ENCODE measurements around the gene RARB.

Gene RARB

GRCh38 chr3:25427942-25428788 lies at the start of gene RARB:
Gene RARB, plus strand, starts transcription at chr3:25428263. Its CDS starts 469 bp downstream, at chr3:25428732.
- peaks cover 3 to 21% of the 10 kb centered on the region in 2 donors for H3K27me3 ChIP-seq (ENCODE audit: control insufficient read depth in 1 of 2, insufficient read depth in 2 of 2, low read length in 2 of 2)
- H3K4me3 ChIP-seq (ENCODE audit: low read depth in 1 of 2, low read length in 2 of 2) = peak within 1 kb of the TSS; percentile 61 to 70
- H3K9ac ChIP-seq (ENCODE audit: low read depth in 1 of 2, low read length in 2 of 2) = peak within 1 kb of the TSS; percentile 2 to 59
- H3K4me1 ChIP-seq (ENCODE audit: control insufficient read depth in 1 of 2, insufficient read depth in 2 of 2, low read length in 2 of 2) = peaks cover 0 to 25% of the 10 kb centered on the region in 2 donors
- H3K27ac ChIP-seq (ENCODE audit: low read depth, low read length) = peak within 1 kb of the TSS; percentile 64
- no peaks in the 10 kb centered on the region for H3K36me3 ChIP-seq (ENCODE audit: control insufficient read depth in 1 of 2, insufficient read depth in 2 of 2, low read length in 2 of 2)
- H3K9me3 ChIP-seq (ENCODE audit: control insufficient read depth in 1 of 2, low read length in 2 of 2) = no peaks in the 10 kb centered on the region

GRCh38 chr3:25378786-25379311 lies 49.2 kb upstream of the RARB start:
- no peaks in the 10 kb centered on the region for H3K27me3 ChIP-seq (ENCODE audit: control insufficient read depth in 1 of 2, insufficient read depth in 2 of 2, low read length in 2 of 2)
- H3K4me1 ChIP-seq (ENCODE audit: control insufficient read depth in 1 of 2, insufficient read depth in 2 of 2, low read length in 2 of 2) = no peaks in the 10 kb centered on the region
- H3K9ac ChIP-seq (ENCODE audit: low read depth in 1 of 2, low read length in 2 of 2) = no peak overlapping the region
- H3K27ac ChIP-seq (ENCODE audit: low read depth, low read length) = no peak overlapping the region
- H3K9me3 ChIP-seq (ENCODE audit: control insufficient read depth in 1 of 2, low read length in 2 of 2) = no peaks in the 10 kb centered on the region
- H3K4me3 ChIP-seq (ENCODE audit: low read depth in 1 of 2, low read length in 2 of 2) = no peak overlapping the region
- H3K36me3 ChIP-seq (ENCODE audit: control insufficient read depth in 1 of 2, insufficient read depth in 2 of 2, low read length in 2 of 2) = no peaks in the 10 kb centered on the region

- Histone ChIP-seq H3K9ac (ENCODE audit: low read depth in 1 of 2, low read length in 2 of 2) (no peak overlapping the region), H3K27ac (ENCODE audit: low read depth, low read length) (no peak overlapping the region), H3K36me3 (ENCODE audit: control insufficient read depth in 1 of 2, insufficient read depth in 2 of 2, low read length in 2 of 2) (no peaks in the 10 kb centered on the region), H3K27me3 (ENCODE audit: control insufficient read depth in 1 of 2, insufficient read depth in 2 of 2, low read length in 2 of 2) (no peaks in the 10 kb centered on the region), H3K9me3 (ENCODE audit: control insufficient read depth in 1 of 2, low read length in 2 of 2) (no peaks in the 10 kb centered on the region), H3K4me3 (ENCODE audit: low read depth in 1 of 2, low read length in 2 of 2) (no peak overlapping the region), H3K4me1 (ENCODE audit: control insufficient read depth in 1 of 2, insufficient read depth in 2 of 2, low read length in 2 of 2) (no peaks in the 10 kb centered on the region)
These were observed 47.8 kb upstream of the RARB start for GRCh38 chr3:25380222-25380739.

GRCh38 chr3:25381083-25381482 lies 47.0 kb upstream of the RARB start:
- Histone ChIP-seq H3K4me3 (ENCODE audit: low read depth in 1 of 2, low read length in 2 of 2) (no peak overlapping the region), H3K27ac (ENCODE audit: low read depth, low read length) (no peak overlapping the region), H3K9ac (ENCODE audit: low read depth in 1 of 2, low read length in 2 of 2) (no peak overlapping the region), H3K9me3 (ENCODE audit: control insufficient read depth in 1 of 2, low read length in 2 of 2) (no peaks in the 10 kb centered on the region), H3K36me3 (ENCODE audit: control insufficient read depth in 1 of 2, insufficient read depth in 2 of 2, low read length in 2 of 2) (no peaks in the 10 kb centered on the region), H3K27me3 (ENCODE audit: control insufficient read depth in 1 of 2, insufficient read depth in 2 of 2, low read length in 2 of 2) (no peaks in the 10 kb centered on the region), H3K4me1 (ENCODE audit: control insufficient read depth in 1 of 2, insufficient read depth in 2 of 2, low read length in 2 of 2) (no peaks in the 10 kb centered on the region)

- no peak overlapping the region for H3K27ac ChIP-seq (ENCODE audit: low read depth, low read length)
- no peaks in the 10 kb centered on the region for H3K9me3 ChIP-seq (ENCODE audit: control insufficient read depth in 1 of 2, low read length in 2 of 2)
- no peak overlapping the region for H3K9ac ChIP-seq (ENCODE audit: low read depth in 1 of 2, low read length in 2 of 2)
- no peaks in the 10 kb centered on the region for H3K36me3 ChIP-seq (ENCODE audit: control insufficient read depth in 1 of 2, insufficient read depth in 2 of 2, low read length in 2 of 2)
- no peaks in the 10 kb centered on the region for H3K27me3 ChIP-seq (ENCODE audit: control insufficient read depth in 1 of 2, insufficient read depth in 2 of 2, low read length in 2 of 2)
- no peak overlapping the region for H3K4me3 ChIP-seq (ENCODE audit: low read depth in 1 of 2, low read length in 2 of 2)
- H3K4me1 ChIP-seq (ENCODE audit: control insufficient read depth in 1 of 2, insufficient read depth in 2 of 2, low read length in 2 of 2) = no peaks in the 10 kb centered on the region
These were observed 43.6 kb upstream of the RARB start for GRCh38 chr3:25384471-25384870.

GRCh38 chr3:25385807-25386460 lies 42.1 kb upstream of the RARB start:
- H3K4me3 ChIP-seq (ENCODE audit: low read depth in 1 of 2, low read length in 2 of 2) = no peak overlapping the region
- no peak overlapping the region for H3K9ac ChIP-seq (ENCODE audit: low read depth in 1 of 2, low read length in 2 of 2)
- no peaks in the 10 kb centered on the region for H3K27me3 ChIP-seq (ENCODE audit: control insufficient read depth in 1 of 2, insufficient read depth in 2 of 2, low read length in 2 of 2)
- H3K9me3 ChIP-seq (ENCODE audit: control insufficient read depth in 1 of 2, low read length in 2 of 2) = no peaks in the 10 kb centered on the region
- H3K4me1 ChIP-seq (ENCODE audit: control insufficient read depth in 1 of 2, insufficient read depth in 2 of 2, low read length in 2 of 2) = no peaks in the 10 kb centered on the region
- H3K36me3 ChIP-seq (ENCODE audit: control insufficient read depth in 1 of 2, insufficient read depth in 2 of 2, low read length in 2 of 2) = no peaks in the 10 kb centered on the region
- H3K27ac ChIP-seq (ENCODE audit: low read depth, low read length) = no peak overlapping the region

GRCh38 chr3:25386686-25387255 lies 41.3 kb upstream of the RARB start:
- Histone ChIP-seq H3K27me3 (ENCODE audit: control insufficient read depth in 1 of 2, insufficient read depth in 2 of 2, low read length in 2 of 2) (no peaks in the 10 kb centered on the region), H3K4me1 (ENCODE audit: control insufficient read depth in 1 of 2, insufficient read depth in 2 of 2, low read length in 2 of 2) (no peaks in the 10 kb centered on the region), H3K27ac (ENCODE audit: low read depth, low read length) (no peak overlapping the region), H3K9ac (ENCODE audit: low read depth in 1 of 2, low read length in 2 of 2) (no peak overlapping the region), H3K36me3 (ENCODE audit: control insufficient read depth in 1 of 2, insufficient read depth in 2 of 2, low read length in 2 of 2) (no peaks in the 10 kb centered on the region), H3K9me3 (ENCODE audit: control insufficient read depth in 1 of 2, low read length in 2 of 2) (no peaks in the 10 kb centered on the region), H3K4me3 (ENCODE audit: low read depth in 1 of 2, low read length in 2 of 2) (no peak overlapping the region)

- Histone ChIP-seq H3K27me3 (ENCODE audit: control insufficient read depth in 1 of 2, insufficient read depth in 2 of 2, low read length in 2 of 2) (no peaks in the 10 kb centered on the region), H3K4me1 (ENCODE audit: control insufficient read depth in 1 of 2, insufficient read depth in 2 of 2, low read length in 2 of 2) (no peaks in the 10 kb centered on the region), H3K4me3 (ENCODE audit: low read depth in 1 of 2, low read length in 2 of 2) (no peak overlapping the region), H3K9me3 (ENCODE audit: control insufficient read depth in 1 of 2, low read length in 2 of 2) (no peaks in the 10 kb centered on the region), H3K36me3 (ENCODE audit: control insufficient read depth in 1 of 2, insufficient read depth in 2 of 2, low read length in 2 of 2) (no peaks in the 10 kb centered on the region), H3K27ac (ENCODE audit: low read depth, low read length) (no peak overlapping the region), H3K9ac (ENCODE audit: low read depth in 1 of 2, low read length in 2 of 2) (no peak overlapping the region)
These were observed 37.5 kb upstream of the RARB start for GRCh38 chr3:25390605-25391004.

- Histone ChIP-seq H3K4me3 (ENCODE audit: low read depth in 1 of 2, low read length in 2 of 2) (no peak overlapping the region), H3K27me3 (ENCODE audit: control insufficient read depth in 1 of 2, insufficient read depth in 2 of 2, low read length in 2 of 2) (no peaks in the 10 kb centered on the region), H3K9me3 (ENCODE audit: control insufficient read depth in 1 of 2, low read length in 2 of 2) (no peaks in the 10 kb centered on the region), H3K4me1 (ENCODE audit: control insufficient read depth in 1 of 2, insufficient read depth in 2 of 2, low read length in 2 of 2) (no peaks in the 10 kb centered on the region), H3K27ac (ENCODE audit: low read depth, low read length) (no peak overlapping the region), H3K9ac (ENCODE audit: low read depth in 1 of 2, low read length in 2 of 2) (no peak overlapping the region), H3K36me3 (ENCODE audit: control insufficient read depth in 1 of 2, insufficient read depth in 2 of 2, low read length in 2 of 2) (no peaks in the 10 kb centered on the region)
These were observed 31.8 kb upstream of the RARB start for GRCh38 chr3:25396251-25396650.

GRCh38 chr3:25396686-25397085 lies 31.4 kb upstream of the RARB start:
- Histone ChIP-seq H3K9me3 (ENCODE audit: control insufficient read depth in 1 of 2, low read length in 2 of 2) (no peaks in the 10 kb centered on the region), H3K4me3 (ENCODE audit: low read depth in 1 of 2, low read length in 2 of 2) (no peak overlapping the region), H3K4me1 (ENCODE audit: control insufficient read depth in 1 of 2, insufficient read depth in 2 of 2, low read length in 2 of 2) (no peaks in the 10 kb centered on the region), H3K36me3 (ENCODE audit: control insufficient read depth in 1 of 2, insufficient read depth in 2 of 2, low read length in 2 of 2) (no peaks in the 10 kb centered on the region), H3K27me3 (ENCODE audit: control insufficient read depth in 1 of 2, insufficient read depth in 2 of 2, low read length in 2 of 2) (no peaks in the 10 kb centered on the region), H3K27ac (ENCODE audit: low read depth, low read length) (no peak overlapping the region), H3K9ac (ENCODE audit: low read depth in 1 of 2, low read length in 2 of 2) (no peak overlapping the region)
